Activated CD4-positive, alpha-beta T cell treated with anti-CD3 and anti-CD28 coated beads for 36 hours (primary cell): ENCODE results near the gene GPR139. TPM values are rescaled to one million over a fixed set of nuclear protein-coding genes. Genes with fewer than 3 reads are reported as not detected.

Experiments
- ATAC-seq: fragments of 200-7000 bp; cut with Tn5 transposase; one replicate; pipeline ENCODE4 v1.10.0; 2021; ENCODE audit warnings: mild to moderate bottlenecking, moderate library complexity
- CTCF ChIA-PET: fragments of 350-600 bp; sonication (Branson Sonifier 250); formaldehyde crosslinking; loops from one replicate; lab custom pipeline; 2021; ENCODE audit warnings: antibody characterized with exemption; lab: Charles Lee
- POLR2A ChIA-PET: fragments of 350-600 bp; sonication (Branson Sonifier 250); formaldehyde crosslinking; loops from one replicate; lab custom pipeline; 2021; ENCODE audit warnings: antibody characterized with exemption, inconsistent platforms; lab: Charles Lee
- DNase-seq: peaks from one replicate; pipeline ENCODE4 v3.0.0-alpha.2; 2020
- H3K27ac Mint-ChIP-seq: one replicate; pipeline ENCODE4 v1.8.0; 2021; ENCODE audit warnings: mixed read lengths
- H3K27me3 Mint-ChIP-seq: one replicate; pipeline ENCODE4 v1.8.0; 2021; ENCODE audit warnings: mixed read lengths
- H3K36me3 Mint-ChIP-seq: one replicate; pipeline ENCODE4 v1.8.0; 2021; ENCODE audit warnings: low read depth, mixed read lengths
- H3K4me1 Mint-ChIP-seq: one replicate; pipeline ENCODE4 v1.8.0; 2021; ENCODE audit warnings: mixed read lengths
- H3K4me3 Mint-ChIP-seq: one replicate; pipeline ENCODE4 v1.8.0; 2021; ENCODE audit warnings: mild to moderate bottlenecking, moderate library complexity, mixed read lengths
- H3K9me3 Mint-ChIP-seq: one replicate; pipeline ENCODE4 v1.8.0; 2021; ENCODE audit warnings: low read depth, mixed read lengths
- intact Hi-C, 2 experiments: fragments of 100-400 bp; cut with DNase I in 1 of 2; cut with micrococcal nuclease in 1 of 2; formaldehyde crosslinking; loops; one replicate each; pipeline versions ENCODE4 v1.14.2 to v1.15.1; 2022 to 2024; cut with DNase I, micrococcal nuclease
- total RNA-seq, 2 experiments: library from RNA; stranded (reverse); gene quantifications; one replicate each; pipeline ENCODE4 v1.2.3, GENCODE V29; 2021

Gene GPR139
- total RNA-seq, 2 experiments from 2014 or later, result not detected

DNA sequence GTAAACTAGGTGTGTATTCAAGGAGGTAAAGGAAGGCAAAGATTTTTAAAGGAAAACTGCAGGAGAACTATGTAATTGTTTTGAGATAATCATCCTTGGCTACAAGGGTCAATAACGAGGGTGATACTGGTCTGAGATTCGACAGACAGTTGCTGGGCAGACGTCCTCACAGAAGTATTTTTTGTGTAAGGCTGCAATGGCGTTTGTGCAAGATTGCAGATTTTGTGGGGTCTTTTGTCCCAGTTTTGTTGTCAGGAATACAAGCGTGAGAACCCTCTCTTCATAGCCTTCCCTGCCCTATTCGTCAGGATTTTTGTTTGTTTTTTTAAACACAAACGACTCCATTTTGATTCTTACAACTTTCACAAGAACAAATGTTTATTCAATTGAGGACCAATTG lies 57.5 kb downstream of the GPR139 start:
- Mint-ChIP-seq H3K4me1 (no peaks in the 10 kb centered on the region), H3K4me3 (no peak overlapping the region), H3K27ac (no peak overlapping the region), H3K9me3 (no peaks in the 10 kb centered on the region), H3K36me3 (no peaks in the 10 kb centered on the region), H3K27me3 (peaks cover 7% of the 10 kb centered on the region)
- no peak for ATAC-seq
- intact Hi-C loops, result no loop called here
- no peak for DNase-seq
- ChIA-PET POLR2A (no interaction called here), CTCF (no interaction called here)

DNA sequence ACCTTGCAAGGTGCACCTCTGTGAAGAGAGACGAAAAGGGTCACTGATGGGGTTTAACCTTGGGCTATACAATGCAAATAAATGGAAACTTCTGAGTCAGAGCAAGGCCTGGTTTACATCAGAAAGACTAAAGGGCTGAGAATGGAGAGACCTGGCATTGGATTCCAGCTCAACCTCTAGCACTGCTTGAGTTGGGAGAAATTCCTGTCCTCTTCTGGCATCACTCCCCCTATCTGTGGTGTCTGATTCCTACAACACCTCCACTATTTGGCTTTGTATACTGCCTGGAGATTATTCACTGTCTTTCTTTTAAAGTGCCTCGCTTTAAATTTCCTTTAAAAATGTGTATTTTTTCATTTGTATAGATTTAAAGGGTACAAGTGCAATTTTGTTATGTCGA lies 68.8 kb downstream of the GPR139 start:
- CTCF ChIA-PET, result no interaction called here
- Mint-ChIP-seq H3K9me3 (peaks cover 2% of the 10 kb centered on the region), H3K27me3 (peaks cover 5% of the 10 kb centered on the region), H3K36me3 (no peaks in the 10 kb centered on the region), H3K4me1 (no peaks in the 10 kb centered on the region), H3K4me3 (no peak overlapping the region), H3K27ac (no peak overlapping the region)
- ATAC-seq (no peak), DNase-seq (no peak)
- POLR2A ChIA-PET, result no interaction called here
- intact Hi-C loops, result no loop called here

DNA sequence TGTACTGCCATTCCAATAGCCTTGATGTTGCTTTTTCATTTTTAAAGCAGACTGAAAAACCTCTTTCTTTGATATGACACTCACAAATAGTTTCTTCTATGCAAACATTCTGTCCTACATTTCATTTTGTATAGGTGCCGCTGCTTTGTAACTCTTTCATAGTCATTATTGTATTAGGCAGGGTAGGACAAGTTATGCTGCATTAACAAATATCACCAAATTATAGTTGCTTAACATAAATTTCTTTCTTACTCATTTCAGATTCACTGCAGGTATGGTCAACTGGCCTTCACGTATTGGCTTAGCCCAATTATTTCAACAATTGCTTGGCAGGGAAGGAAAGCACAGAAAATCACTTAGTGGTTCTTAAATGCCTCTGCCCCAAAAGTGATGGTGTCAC lies 70.8 kb downstream of the GPR139 start:
- intact Hi-C loops, result no loop called here
- DNase-seq, result no peak
- ATAC-seq, result no peak
- H3K4me3 Mint-ChIP-seq, result no peak overlapping the region
- CTCF ChIA-PET, result no interaction called here
- peaks cover 2% of the 10 kb centered on the region for H3K9me3 Mint-ChIP-seq
- no peaks in the 10 kb centered on the region for H3K4me1 Mint-ChIP-seq
- no peaks in the 10 kb centered on the region for H3K36me3 Mint-ChIP-seq
- POLR2A ChIA-PET, result no interaction called here
- H3K27me3 Mint-ChIP-seq, result peaks cover 1% of the 10 kb centered on the region
- no peak overlapping the region for H3K27ac Mint-ChIP-seq

DNA sequence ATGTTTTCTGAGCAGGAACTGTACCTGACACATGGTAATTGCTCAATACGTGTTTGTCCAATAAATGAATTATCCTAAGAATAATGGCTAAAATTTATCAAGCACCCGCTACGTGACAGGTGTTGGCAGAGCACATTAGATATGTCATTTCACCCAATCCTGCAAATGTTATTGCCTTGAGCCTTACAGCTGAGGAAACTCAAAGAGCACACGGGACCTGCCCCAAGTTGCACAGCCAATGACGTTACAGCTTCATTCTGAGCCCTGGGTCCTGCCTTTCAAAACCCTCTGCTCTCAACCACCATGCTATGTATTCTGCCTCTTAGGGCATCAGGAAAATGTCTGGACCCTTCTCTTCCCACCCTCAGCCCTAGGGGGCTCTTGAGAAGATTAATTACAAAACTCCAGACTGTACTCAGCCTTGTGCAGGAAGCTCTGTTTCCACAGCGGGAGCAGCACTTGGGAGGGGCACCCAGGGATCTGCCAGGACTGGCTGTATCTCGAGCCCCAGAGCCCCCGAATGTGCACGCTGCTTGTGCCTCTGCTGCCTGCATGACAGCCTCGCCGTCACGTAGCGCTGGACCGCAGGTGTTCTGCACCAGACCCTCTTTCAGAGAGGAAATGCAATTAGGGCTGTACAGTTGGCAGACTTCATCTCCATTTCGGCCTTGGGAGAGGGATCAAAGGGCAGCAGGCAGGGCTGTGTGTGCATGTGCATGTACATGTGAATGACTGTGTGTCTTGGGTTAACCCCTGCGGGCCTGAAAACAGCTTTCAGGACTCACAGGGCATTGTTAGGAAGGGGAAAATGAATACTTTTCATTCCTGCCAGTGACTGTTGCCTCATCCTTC lies 71.6 kb downstream of the GPR139 start:
- Mint-ChIP-seq H3K4me3 (no peak overlapping the region), H3K4me1 (no peaks in the 10 kb centered on the region), H3K27ac (no peak overlapping the region), H3K36me3 (no peaks in the 10 kb centered on the region), H3K27me3 (peaks cover 1% of the 10 kb centered on the region), H3K9me3 (peaks cover 2% of the 10 kb centered on the region)
- DNase-seq, result no peak
- no peak for ATAC-seq
- ChIA-PET POLR2A (no interaction called here), CTCF (no interaction called here)
- intact Hi-C loops, result no loop called here

DNA sequence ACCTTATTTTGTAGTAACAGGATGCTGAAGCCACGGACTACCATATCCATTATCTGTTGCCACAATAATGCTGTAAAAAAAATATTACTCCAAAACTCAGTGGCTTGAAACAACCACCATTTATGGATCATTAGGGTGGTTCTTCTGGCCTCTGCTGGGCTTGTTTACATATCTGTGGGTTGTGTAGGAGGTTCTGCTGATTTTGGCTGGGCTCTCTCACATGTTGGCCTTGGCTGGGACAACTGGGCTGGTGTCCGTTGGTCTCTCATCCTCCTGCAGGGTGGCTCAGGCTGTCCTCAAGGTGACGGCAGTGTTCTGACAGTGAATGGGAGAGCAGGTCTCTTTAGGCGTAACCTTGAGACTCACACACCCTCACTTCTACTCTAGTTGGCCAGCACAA lies 76.0 kb downstream of the GPR139 start:
- intact Hi-C loops, result no loop called here
- POLR2A ChIA-PET, result no interaction called here
- DNase-seq (no peak), ATAC-seq (no peak)
- Mint-ChIP-seq H3K36me3 (no peaks in the 10 kb centered on the region), H3K27ac (no peak overlapping the region), H3K9me3 (no peaks in the 10 kb centered on the region), H3K27me3 (peaks cover 1% of the 10 kb centered on the region), H3K4me3 (no peak overlapping the region), H3K4me1 (no peaks in the 10 kb centered on the region)
- CTCF ChIA-PET, result no interaction called here

DNA sequence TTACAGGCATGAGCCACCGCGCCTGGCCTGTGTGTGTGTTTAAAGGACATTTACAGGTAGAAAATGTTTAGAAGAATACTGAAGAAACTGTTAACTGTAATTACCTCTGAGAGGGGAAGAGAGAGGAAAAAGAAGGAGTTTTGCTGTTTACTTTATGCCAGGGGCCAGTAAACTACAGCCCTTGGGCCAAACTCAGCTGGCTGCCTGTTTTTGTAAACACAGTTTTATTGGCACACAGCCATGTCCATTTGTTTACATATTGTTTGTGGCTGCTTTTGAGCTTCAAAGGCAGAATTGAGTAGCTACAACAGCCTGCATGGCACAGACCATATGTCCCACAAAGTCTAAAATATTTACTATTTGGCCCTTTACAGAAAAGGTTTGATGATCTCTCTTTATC lies 76.4 kb downstream of the GPR139 start:
- Mint-ChIP-seq H3K27me3 (peaks cover 1% of the 10 kb centered on the region), H3K36me3 (no peaks in the 10 kb centered on the region), H3K4me1 (no peaks in the 10 kb centered on the region), H3K9me3 (no peaks in the 10 kb centered on the region), H3K4me3 (no peak overlapping the region), H3K27ac (no peak overlapping the region)
- CTCF ChIA-PET, result no interaction called here
- ATAC-seq, result no peak
- intact Hi-C loops, result no loop called here
- no peak for DNase-seq
- POLR2A ChIA-PET, result no interaction called here

DNA sequence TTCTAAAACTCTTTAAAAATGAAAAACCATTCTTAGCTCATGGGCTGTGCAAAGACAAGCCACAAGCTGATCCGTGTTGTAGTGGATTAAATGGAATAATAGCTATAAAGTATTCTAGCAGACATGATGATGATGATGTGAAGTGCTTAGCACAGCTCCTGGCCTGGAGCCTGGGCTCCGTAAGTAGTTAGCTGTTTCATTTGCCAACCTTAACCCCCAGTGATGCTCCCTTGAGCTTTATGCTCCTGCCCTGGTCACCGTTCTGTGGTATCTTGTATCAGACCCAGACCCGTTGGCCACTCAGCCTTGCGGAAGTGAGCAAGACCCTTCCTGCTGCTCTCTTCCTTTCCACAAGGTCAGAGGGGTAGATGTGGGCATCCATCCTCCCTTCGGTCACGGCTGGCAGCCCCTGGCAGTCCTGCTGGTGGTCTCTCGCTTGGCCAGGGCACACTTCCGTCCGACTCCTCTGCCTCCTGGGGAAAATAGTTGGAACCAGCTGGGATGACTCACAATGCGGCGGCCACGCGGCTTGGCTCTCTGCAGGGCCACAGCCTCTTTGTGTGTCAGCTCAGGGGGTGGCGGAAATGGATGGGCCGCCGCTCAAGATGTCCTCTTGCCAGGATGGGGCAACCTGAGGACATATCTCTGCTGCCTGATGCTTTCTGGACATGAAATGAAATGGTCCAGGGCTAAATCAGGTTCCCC lies 79.1 kb downstream of the GPR139 start:
- H3K27me3 Mint-ChIP-seq, result peaks cover 2% of the 10 kb centered on the region
- intact Hi-C loops, result no loop called here

DNA sequence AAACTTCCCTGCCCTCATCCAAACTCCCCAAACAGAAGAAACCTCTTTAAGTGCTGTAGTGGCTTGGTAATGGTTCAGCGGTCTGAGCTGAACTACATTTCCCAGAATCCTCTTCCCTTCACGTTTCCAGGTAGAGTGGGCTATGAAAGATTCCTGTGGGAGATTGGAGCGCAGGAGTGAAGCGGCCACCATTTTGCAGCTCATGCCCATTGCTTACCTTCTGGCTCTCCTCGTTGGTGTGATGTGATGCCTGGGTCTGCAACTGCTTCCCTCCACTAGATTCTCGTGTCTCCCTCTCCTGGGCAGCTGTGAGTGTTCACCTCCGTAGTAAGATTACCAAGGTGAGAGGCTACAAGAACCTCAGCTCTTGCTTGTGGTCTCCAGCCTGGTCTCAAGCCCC lies 82.1 kb downstream of the GPR139 start:
- POLR2A ChIA-PET, result no interaction called here

More for the DNA sequence above, 79.1 kb downstream of the GPR139 start:
- Mint-ChIP-seq H3K9me3 (no peaks in the 10 kb centered on the region), H3K27ac (no peak overlapping the region), H3K36me3 (no peaks in the 10 kb centered on the region), H3K4me3 (no peak overlapping the region), H3K4me1 (no peaks in the 10 kb centered on the region)
- DNase-seq, result no peak
- ATAC-seq, result no peak
- POLR2A ChIA-PET, result no interaction called here
- CTCF ChIA-PET, result no interaction called here

DNA sequence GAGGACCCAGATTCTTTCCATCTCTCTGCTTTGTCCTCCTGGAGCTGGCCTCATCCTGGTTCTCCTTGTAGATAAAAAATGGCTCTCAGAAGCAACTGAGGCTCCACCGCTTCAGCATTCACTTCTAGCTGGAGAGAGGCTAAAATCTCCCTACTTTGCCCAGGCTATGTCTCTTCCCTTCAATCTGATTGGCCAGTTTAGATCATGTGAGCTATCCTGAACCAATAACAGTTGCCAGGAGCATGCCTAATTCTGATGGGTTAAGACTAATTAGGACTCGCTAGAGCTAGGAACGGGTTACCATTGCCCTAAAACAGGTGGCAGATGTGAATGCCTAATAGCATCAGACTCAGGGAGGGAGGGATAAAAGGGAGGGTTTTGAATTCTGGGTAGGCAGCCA lies 89.6 kb downstream of the GPR139 start:
- ChIA-PET CTCF (interaction anchor here (0.6 to 1.3 kb wide), 2 partner anchors 55 to 396 kb away, joined by 3 read pairs; no protein-coding TSS in a partner anchor), POLR2A (no interaction called here)
- intact Hi-C loops, result no loop called here

More for the DNA sequence above, 82.1 kb downstream of the GPR139 start:
- H3K4me1 Mint-ChIP-seq, result no peaks in the 10 kb centered on the region
- peaks cover 4% of the 10 kb centered on the region for H3K27me3 Mint-ChIP-seq
- H3K9me3 Mint-ChIP-seq, result no peaks in the 10 kb centered on the region
- no peak overlapping the region for H3K27ac Mint-ChIP-seq
- intact Hi-C loops, result no loop called here
- CTCF ChIA-PET, result no interaction called here
- no peaks in the 10 kb centered on the region for H3K36me3 Mint-ChIP-seq
- H3K4me3 Mint-ChIP-seq, result no peak overlapping the region
- no peak for DNase-seq
- ATAC-seq, result no peak

More for the DNA sequence above, 89.6 kb downstream of the GPR139 start:
- no peak overlapping the region for H3K27ac Mint-ChIP-seq
- H3K4me3 Mint-ChIP-seq, result no peak overlapping the region
- DNase-seq (no peak), ATAC-seq (no peak)
- peaks cover 6% of the 10 kb centered on the region for H3K27me3 Mint-ChIP-seq
- no peaks in the 10 kb centered on the region for H3K9me3 Mint-ChIP-seq
- no peaks in the 10 kb centered on the region for H3K4me1 Mint-ChIP-seq
- no peaks in the 10 kb centered on the region for H3K36me3 Mint-ChIP-seq

Other genes with a start within 250 kb of the GPR139 start
- under 1 TPM; 0.11 to 0.30 TPM for gene GPRC5B, start 189.0 kb downstream of the GPR139 start, total RNA-seq